Fibroblast of mammary gland (primary cell): ENCODE measurements around the gene PDLIM7.

Experiments used
- DNase-seq: peaks from one replicate; pipeline ENCODE4 v3.0.0-alpha.2; 2010; ENCODE audit warnings: low read depth
- H3K4me3 ChIP-seq: 2 replicates; pipeline ENCODE4 v1.5.1; 2011; ENCODE audit warnings: low read depth, mild to moderate bottlenecking, low read length, moderate library complexity; ENCODE audit not compliant: control insufficient read depth
- TF ChIP-seq, protein P1 (sequence below): conservative IDR thresholded peaks from 2 replicates; pipeline ENCODE4 v1.5.1; 2011; ENCODE audit warnings: low read depth, low read length, inconsistent platforms; ENCODE audit not compliant: control insufficient read depth, insufficient read depth

PDLIM7 gene

DNA sequence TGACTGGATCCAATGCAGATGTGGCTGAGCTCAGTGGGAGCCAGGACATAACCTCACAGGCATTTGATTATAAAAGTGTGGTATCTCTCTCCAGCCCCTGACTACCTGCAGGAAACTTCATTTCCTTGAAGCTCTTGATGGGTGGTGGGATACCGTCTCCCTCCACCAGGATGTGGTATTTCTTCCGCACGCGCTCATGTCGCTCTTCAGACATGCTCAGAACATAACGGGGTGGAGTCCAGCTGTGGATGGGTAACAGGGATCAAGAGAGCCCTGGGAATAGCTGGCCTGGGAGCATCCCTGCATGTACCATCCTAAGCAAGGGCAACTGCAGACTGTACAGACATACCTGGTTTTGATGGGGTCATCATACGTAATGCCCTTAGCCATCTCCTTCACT lies 18.2 kb upstream of the PDLIM7 start:
- H3K4me3 ChIP-seq = peak overlapping the region; percentile 94
- DNase-seq = no peak
- TF ChIP-seq, protein P1, sequence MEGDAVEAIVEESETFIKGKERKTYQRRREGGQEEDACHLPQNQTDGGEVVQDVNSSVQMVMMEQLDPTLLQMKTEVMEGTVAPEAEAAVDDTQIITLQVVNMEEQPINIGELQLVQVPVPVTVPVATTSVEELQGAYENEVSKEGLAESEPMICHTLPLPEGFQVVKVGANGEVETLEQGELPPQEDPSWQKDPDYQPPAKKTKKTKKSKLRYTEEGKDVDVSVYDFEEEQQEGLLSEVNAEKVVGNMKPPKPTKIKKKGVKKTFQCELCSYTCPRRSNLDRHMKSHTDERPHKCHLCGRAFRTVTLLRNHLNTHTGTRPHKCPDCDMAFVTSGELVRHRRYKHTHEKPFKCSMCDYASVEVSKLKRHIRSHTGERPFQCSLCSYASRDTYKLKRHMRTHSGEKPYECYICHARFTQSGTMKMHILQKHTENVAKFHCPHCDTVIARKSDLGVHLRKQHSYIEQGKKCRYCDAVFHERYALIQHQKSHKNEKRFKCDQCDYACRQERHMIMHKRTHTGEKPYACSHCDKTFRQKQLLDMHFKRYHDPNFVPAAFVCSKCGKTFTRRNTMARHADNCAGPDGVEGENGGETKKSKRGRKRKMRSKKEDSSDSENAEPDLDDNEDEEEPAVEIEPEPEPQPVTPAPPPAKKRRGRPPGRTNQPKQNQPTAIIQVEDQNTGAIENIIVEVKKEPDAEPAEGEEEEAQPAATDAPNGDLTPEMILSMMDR = no peak

DNA sequence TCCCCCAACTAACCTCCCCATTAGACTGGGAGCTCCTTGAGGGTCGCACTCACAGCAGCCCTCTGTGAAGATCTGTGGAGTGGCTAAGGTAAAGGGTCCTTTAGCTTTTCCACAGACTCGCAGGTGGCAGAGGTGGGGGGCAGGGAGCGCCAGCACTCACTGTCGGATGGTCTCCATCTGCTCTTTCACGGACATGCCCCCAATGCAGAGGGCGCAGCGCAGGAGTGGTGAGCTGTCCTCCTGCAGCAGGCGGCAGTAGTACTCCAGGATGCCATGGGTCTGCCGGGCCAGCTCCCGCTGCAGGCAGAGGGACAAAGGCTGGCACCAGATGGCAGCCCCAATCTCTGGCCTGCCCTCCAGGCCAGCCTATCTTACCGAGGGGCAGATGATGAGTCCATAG lies 17.1 kb upstream of the PDLIM7 start:
- no peak for DNase-seq
- TF ChIP-seq, protein P1 = no peak
- H3K4me3 ChIP-seq = no peak overlapping the region

DNA sequence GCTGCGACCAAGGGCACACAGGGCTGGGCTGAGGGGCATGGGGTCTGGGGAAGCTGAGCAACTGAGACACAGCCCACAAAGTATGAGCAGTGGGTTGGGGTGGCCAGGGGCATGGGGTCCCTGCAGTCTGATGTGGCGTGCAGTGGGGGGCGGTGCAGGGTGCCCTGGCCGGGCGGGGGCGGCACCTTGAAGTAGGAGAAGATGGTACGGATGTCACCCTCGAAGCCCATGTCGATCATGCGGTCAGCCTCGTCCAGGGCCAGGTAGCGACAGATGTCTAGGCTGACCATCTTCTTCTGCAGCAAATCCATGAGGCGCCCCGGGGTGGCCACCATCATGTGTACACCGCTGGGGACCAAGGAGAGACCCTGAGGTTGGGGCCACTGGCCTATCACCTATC lies 16.1 kb upstream of the PDLIM7 start:
- no peak overlapping the region for H3K4me3 ChIP-seq
- no peak for DNase-seq
- TF ChIP-seq, protein P1 = no peak

DNA sequence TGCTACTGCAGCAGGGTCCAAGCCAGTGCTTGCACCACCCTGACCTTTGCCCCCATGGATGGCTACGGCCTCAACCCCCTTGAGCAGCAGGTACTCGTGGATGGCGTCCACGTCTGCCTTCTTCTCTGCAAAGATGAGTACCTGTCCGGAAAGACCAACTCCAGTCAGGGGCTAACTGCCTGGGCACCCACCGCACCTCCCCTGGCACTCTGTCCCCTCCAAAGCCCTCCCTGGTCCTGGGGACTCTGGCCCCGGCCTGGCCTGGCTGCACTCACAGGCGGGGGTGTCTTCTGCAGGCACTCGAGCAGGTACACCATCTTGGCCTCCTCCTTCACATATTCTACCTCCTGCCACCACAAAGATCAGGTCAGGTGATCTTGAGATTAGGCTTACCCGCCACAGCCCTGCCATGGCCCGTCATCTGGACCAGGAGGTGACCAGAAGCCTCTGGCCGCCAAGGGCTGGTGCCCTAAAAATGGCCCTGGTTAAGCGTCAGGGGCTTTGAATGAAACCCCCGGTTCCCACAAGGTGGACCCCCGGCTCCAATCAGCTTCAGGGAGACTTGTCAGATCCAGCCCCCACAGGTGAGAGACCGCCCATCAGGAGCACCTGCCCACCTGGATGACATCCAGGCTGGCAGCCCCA lies 15.5 kb upstream of the PDLIM7 start:
- TF ChIP-seq, protein P1 = no peak
- no peak for DNase-seq
- no peak overlapping the region for H3K4me3 ChIP-seq

DNA sequence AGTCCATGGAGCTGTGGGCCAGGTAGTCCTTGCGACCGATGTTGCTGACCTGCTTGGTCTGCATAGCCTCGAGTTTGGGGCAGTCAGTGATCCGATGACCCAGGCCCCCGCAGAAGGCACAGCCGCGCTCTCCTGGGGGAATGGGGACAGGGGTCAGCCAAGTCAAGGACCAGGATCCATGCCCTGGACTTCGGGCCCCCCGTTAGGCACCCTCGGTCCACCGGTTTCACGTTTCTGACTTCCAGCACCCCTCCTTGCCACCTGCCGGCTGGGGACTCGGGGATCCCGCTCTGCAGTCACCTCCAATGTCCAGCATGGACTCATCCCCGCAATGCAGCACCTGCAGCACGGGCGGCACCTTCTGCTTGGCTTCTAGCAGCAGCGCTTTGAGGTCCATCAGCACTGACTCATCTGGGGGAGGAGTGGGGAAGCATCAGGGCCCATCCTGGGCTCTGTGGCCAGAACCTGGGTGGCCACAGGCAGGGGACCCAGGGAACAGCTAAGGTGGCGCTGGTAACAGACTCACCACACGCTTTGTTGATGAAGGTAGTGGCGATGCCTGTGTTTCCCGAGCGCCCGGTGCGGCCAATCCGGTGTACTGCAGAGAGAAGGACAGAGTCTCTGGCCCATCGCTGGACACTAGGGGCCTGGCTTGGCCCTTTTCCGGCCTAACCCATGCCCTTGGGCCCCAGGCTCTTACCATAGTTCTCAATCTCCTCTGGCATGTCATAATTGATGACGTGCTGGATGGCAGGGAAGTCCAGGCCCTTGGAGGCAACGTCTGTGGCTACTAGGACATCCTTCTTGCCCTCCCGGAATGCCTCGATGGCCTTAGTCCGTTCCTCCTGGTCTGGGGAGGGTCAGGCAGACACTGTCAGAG lies 14.6 kb upstream of the PDLIM7 start:
- no peak overlapping the region for H3K4me3 ChIP-seq
- DNase-seq = no peak
- TF ChIP-seq, protein P1 = no peak

DNA sequence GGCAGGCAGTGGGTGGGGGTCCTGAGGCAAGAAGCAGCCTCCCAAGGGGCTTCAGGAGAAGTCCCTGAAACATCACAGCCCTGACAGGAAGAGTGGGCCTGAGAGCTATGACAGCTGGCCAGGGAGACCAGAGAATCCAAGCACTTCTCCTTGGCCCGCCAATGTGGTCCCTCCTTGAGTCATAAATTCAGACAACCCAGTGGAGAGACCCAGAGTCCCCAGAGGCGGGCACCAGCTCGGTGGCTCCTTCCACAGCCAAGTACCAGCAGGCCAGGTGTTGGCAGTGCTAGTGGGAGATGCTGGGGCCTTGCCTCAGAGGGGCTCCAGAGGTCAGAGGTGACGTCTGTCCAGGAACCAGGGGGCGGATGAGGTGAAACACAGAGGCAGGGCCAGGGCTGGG lies 13.8 kb upstream of the PDLIM7 start:
- DNase-seq = no peak
- no peak overlapping the region for H3K4me3 ChIP-seq
- TF ChIP-seq, protein P1 = no peak
